ENCODE data around the gene COL19A1.

GRCh38 chr6:69818223-69818930 is 48.0 kb upstream of the COL19A1 start:
- no peak for TF ChIP-seq CTCF (IDR thresholded peaks at IDR 0.05)
- no peak for TF ChIP-seq POLR2A (IDR thresholded peaks at IDR 0.05)
